Pancreas (tissue), 10 donors: ENCODE results near the gene CLDN5. TPM values are rescaled to one million over a fixed set of nuclear protein-coding genes. Genes with fewer than 3 reads are reported as not detected.

Source experiments
- ATAC-seq, 4 donors: fragments of 200-7000 bp; cut with Tn5 transposase; one replicate each; pipeline versions ENCODE4 v1.8.0 to v1.9.1; 2020; ENCODE audit warnings: mild to moderate bottlenecking in 4 of 4, moderate library complexity in 4 of 4
- DNase-seq, 6 donors: peaks; one replicate each; pipeline ENCODE4 v3.0.0-alpha.2; 2020
- FAIRE-seq: peaks from 2 replicates; lab custom pipeline; 2012; peaks lifted over from hg19 to GRCh38; lab: Jason Lieb, UNC
- H3K27ac ChIP-seq, 4 donors: fragments of 200-600 bp; sonication (generic); 1 replicate in 3 of 4; 2 replicates in 1 of 4; pipeline versions ENCODE4 v1.5.0 to v1.8.0; 2020
- H3K27me3 ChIP-seq, 4 donors: fragments of 200-600 bp; one replicate each; pipeline ENCODE4 v1.8.0; 2021
- H3K36me3 ChIP-seq, 3 donors: fragments of 200-600 bp; sonication (generic) in 1 of 3; one replicate each; pipeline versions ENCODE4 v1.5.0 to v1.8.0; 2020 to 2021
- H3K4me1 ChIP-seq, 3 donors: fragments of 200-600 bp; one replicate each; pipeline ENCODE4 v1.8.0; 2021
- H3K4me3 ChIP-seq, 4 donors: fragments of 200-600 bp; sonication (generic) in 2 of 4; one replicate each; pipeline versions ENCODE4 v1.5.0 to v1.8.0; 2020 to 2021
- H3K9me3 ChIP-seq, 4 donors: fragments of 200-600 bp; one replicate each; pipeline ENCODE4 v1.8.0; 2021
- WGBS, 2 donors: extraction: QIAGEN DNeasy Blood & Tissue Kit; methylation state at CpG; one replicate each; pipeline ENCODE4 v1.1.7; 2013; 5-methylcytosine and 5-hydroxymethylcytosine counted together
- intact Hi-C, 3 donors: fragments of 100-400 bp; cut with DNase I; formaldehyde crosslinking; loops; one replicate each; pipeline versions ENCODE4 v1.11.1 to v1.14.2; 2022
- polyA plus RNA-seq, 2 donors: library from polyadenylated mRNA; stranded (reverse); fragments of 200-250 nt; gene quantifications; one replicate each; pipeline ENCODE4 v1.2.3, GENCODE V29; 2013
- total RNA-seq, 6 donors: library from RNA; stranded (reverse); fragmentation: NEBNext Ultra II Directional in 4 of 6; extraction: Animal tissue kit (Norgen Biotek cat#: 25700) in 4 of 6; gene quantifications; one replicate each; pipeline versions ENCODE4 v1.2.1 to v1.2.4, GENCODE V29; 2021 to 2023
- TF ChIP-seq, protein P1 (sequence below), 4 donors: fragments of 200-600 bp; sonication (generic) in 3 of 4; IDR thresholded peaks; one replicate each; pipeline versions ENCODE4 v1.5.0 to v1.8.0; 2021; ENCODE audit warnings: antibody characterized with exemption in 4 of 4
- donor health status: healthy with polysubstance abuse.
- donor health status: DM: no; HTN: no; CAD: no; lungs with moderate emphysema.
- donor health status: DM: no; HTN: no; CAD: no.
- donor health status: control.
- donor health status: control.
- donor health status: Bipolar disorder and iron deficiency.
- donor health status: DM: yes; HTN: yes; CAD: no.
- donor health status: DM: no; HTN: no; CAD: no.
- donor health status: DM: no; HTN: no; CAD: no.
- donor health status: DM: yes; HTN: yes; CAD: no.

The CLDN5 gene
- total and polyA plus RNA-seq, 8 donors = 3.5 to 47.3 (median 7.1) TPM

DNA sequence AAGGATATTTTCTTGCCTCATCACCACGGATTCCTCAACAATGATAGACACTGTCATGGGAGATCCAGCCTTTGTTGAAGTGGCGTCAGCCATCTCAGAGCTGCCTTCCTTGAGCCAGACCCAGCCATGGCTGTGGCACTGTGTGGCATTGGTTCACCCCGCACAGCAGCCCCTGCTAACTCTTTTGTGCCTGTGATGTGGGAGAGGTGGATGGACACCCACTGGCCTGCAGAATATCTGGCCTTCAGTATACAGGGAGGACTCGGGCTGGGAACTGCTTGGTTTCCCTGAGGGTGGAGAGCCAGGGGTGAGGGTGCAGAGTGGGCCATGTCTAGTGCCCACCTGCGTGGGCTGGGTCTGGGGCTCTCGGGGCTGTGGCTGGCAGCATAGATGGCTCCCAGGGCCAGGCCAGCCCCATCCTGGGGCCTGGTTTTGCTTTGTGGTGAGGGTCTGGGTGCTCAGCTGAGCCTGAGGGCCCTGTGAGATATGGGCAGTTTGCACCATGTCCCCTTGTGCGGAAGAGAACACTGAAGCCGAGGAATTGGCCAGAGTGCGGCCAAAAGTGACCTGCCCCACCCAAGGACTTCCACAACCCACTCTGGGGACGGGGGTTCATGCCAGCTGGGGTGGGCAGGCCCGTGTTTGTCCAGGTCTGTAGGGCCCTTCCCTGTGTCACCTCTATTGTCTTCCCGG is 6.1 kb downstream of the CLDN5 start:
- no peak for DNase-seq
- 88 to 89% methylated on average over 12 of the region's 12 CpGs for WGBS, 2 donors
- Histone ChIP-seq H3K27me3 (peaks cover 0 to under 1% (median 0%) of the 10 kb centered on the region in 4 donors), H3K4me1 (no peaks in the 10 kb centered on the region), H3K27ac (no peak overlapping the region), H3K9me3 (no peaks in the 10 kb centered on the region), H3K4me3 (no peak overlapping the region), H3K36me3 (no peaks in the 10 kb centered on the region)
- no peak for FAIRE-seq
- TF ChIP-seq, protein P1, sequence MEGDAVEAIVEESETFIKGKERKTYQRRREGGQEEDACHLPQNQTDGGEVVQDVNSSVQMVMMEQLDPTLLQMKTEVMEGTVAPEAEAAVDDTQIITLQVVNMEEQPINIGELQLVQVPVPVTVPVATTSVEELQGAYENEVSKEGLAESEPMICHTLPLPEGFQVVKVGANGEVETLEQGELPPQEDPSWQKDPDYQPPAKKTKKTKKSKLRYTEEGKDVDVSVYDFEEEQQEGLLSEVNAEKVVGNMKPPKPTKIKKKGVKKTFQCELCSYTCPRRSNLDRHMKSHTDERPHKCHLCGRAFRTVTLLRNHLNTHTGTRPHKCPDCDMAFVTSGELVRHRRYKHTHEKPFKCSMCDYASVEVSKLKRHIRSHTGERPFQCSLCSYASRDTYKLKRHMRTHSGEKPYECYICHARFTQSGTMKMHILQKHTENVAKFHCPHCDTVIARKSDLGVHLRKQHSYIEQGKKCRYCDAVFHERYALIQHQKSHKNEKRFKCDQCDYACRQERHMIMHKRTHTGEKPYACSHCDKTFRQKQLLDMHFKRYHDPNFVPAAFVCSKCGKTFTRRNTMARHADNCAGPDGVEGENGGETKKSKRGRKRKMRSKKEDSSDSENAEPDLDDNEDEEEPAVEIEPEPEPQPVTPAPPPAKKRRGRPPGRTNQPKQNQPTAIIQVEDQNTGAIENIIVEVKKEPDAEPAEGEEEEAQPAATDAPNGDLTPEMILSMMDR (IDR thresholded peaks at IDR 0.05) = no peak
- intact Hi-C loops = no loop called here
- ATAC-seq = no peak

DNA sequence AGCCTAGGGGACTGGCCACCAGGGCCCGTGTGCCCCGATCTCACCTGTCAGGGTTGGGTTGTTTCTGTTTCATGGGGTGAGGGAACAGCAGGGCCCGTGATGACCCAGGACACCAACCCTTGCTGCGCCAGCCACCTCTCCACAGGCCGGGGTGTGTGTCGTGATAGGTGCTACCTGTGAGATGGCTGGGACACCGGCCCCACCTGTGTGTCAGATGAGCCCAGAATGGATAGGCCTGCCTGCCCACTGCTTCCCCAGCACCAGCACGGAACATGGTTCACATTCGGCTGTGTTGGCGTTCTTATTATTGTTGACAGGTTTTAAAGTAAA is 7.1 kb downstream of the CLDN5 start:
- ATAC-seq = no peak
- TF ChIP-seq, protein P1 (IDR thresholded peaks at IDR 0.05) = no peak

DNA sequence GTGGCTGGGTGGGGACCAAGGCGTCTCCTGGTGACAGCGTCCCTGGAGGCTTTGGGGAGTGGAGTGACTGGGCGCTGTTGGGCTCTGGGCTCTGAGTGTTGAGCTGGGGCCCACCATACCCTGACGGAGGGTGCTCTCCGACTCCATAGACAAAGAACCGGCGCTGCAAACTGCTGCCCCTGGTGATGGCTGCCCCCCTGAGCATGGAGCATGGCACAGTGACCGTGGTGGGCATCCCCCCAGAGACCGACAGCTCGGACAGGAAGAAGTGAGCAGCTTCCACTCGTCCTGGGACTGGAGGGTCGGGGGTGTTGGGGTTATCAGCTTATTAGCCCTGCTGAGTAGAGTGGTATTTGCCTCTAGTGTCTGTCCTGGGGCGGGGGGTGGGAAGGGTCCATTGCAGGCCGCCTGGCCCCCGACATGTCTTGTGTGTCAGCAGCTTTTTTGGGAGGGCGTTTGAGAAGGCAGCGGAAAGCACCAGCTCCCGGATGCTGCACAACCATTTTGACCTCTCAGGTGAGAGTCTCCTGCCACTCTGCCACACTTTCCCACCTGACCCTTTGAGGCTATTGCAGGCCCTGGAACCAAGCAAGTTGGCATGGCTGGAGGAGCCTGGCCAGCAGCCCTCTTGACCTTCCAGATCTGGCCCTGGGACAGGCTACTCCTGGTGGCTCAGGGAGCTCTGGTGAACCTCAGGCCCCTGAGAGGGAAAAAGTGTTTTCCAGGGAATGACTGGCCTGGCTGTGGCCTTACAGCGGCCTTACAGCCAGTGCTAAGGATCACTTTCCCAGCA is 7.6 kb downstream of the CLDN5 start:
- TF ChIP-seq, protein P1 (IDR thresholded peaks at IDR 0.05) = no peak
- H3K27me3 ChIP-seq = no peaks in the 10 kb centered on the region
- WGBS, 2 donors = 93 to 97% methylated on average over 19 of the region's 19 CpGs
- no peak overlapping the region for H3K4me3 ChIP-seq
- no peak for FAIRE-seq
- H3K27ac ChIP-seq = no peak overlapping the region
- H3K9me3 ChIP-seq = no peaks in the 10 kb centered on the region
- H3K36me3 ChIP-seq = no peaks in the 10 kb centered on the region
- ATAC-seq = no peak
- no peaks in the 10 kb centered on the region for H3K4me1 ChIP-seq
- intact Hi-C loops = no loop called here
- no peak for DNase-seq

More for the DNA sequence above, 7.1 kb downstream of the CLDN5 start:
- Histone ChIP-seq H3K27me3 (no peaks in the 10 kb centered on the region), H3K36me3 (no peaks in the 10 kb centered on the region), H3K4me3 (no peak overlapping the region), H3K4me1 (no peaks in the 10 kb centered on the region), H3K9me3 (no peaks in the 10 kb centered on the region), H3K27ac (no peak overlapping the region)
- WGBS, 2 donors = 96 to 99% methylated on average over 10 of the region's 10 CpGs
- DNase-seq (no peak), FAIRE-seq (no peak)
- intact Hi-C loops = no loop called here

DNA sequence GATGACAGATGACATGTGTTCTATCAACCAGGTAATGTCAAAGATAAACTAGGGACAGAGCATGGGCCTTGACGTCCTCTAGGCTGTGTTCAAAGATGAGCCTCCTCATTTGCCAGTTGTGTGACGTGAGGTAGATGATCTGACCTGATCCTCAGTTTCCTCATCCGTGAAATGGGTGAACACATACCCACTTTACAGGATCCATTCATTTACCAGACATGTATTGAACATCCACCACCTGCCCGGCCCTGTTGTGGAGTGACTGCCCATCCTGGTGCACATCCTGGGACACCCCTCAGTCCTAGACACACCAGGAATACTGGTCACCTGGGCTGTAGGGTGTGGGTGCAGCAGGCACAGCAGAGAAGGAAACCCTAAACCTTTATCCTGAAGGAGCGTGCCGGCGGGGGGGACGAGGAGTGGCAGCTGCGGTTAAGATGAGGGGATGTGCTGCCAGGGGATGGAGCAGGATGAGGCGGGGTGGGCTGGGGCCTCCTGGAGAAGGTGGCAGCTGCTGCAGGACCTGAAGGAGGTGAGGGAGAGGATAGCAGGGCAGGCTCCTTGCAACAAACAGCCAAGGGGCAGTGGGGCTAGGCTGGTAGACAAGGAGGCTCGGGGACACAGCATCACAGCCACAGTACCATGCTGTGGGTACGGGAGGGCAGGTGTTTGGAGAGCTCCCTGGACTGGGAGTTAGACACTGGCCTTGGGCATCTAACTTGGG is 8.4 kb downstream of the CLDN5 start:
- no peaks in the 10 kb centered on the region for H3K36me3 ChIP-seq
- H3K9me3 ChIP-seq = no peaks in the 10 kb centered on the region
- WGBS, 2 donors = 92 to 93% methylated on average over 12 of the region's 12 CpGs
- H3K4me1 ChIP-seq = no peaks in the 10 kb centered on the region
- H3K27ac ChIP-seq = no peak overlapping the region
- FAIRE-seq (no peak), DNase-seq (no peak), ATAC-seq (no peak)
- intact Hi-C loops = no loop called here
- TF ChIP-seq, protein P1 (IDR thresholded peaks at IDR 0.05) = no peak
- H3K4me3 ChIP-seq = no peak overlapping the region
- H3K27me3 ChIP-seq = no peaks in the 10 kb centered on the region
